ENCODE data around the gene CCDC17. TPM values are rescaled to one million over a fixed set of nuclear protein-coding genes. Genes with fewer than 3 reads are reported as not detected.

Gene CCDC17
- total RNA-seq, 1 donor from 2014 or later = 5.2 TPM

DNA sequence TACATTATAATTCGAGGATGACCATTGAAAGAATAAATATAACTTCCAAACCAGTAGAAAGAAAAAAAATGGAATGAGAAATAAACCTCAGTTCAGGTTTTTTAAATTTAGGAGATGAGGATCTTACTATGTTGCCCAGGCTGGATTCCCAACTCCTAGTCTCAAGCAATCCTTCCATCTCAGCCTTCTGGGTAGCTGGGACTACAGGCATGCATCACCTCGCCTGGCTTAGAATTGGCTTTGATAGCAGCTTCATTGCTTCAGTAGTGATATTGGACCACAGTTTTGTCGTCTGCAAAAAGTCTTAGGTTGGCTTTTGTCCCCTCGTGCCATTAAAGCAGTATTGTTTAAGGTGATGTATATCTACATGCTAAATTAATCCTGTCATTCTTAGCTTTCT, 37.1 kb downstream of the CCDC17 start:
- intact Hi-C loops (cut with DNase I) = no loop called here
- ATAC-seq = no peak
- DNase-seq (ENCODE audit: low spot score) = no peak

DNA sequence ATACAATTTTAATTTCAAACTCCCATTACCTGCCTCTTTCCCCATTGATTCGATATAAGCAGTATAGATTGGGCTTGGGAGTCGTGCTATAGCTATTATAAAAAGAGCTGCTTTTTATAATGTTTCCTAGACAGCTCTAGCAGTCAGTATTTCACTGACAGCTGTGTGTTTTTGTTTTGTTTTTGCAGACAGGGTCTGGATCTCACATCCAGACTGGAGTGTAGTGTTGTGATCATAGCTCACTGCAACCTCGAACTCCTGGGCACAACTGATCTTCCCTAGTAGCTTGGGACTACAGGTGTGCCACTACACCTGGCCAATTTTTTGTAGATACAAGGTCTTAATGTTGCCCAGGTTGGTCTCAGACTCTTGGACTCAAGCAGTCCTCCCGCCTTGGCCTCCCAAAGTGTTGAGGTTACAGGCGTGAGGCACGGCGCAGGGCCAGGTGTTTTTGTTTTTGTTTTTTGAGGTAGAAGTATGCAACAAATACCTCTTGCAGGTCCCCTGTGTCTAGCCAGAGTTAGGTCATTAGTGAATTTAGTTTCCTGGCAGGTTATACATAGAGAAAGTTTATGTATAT, 38.3 kb downstream of the CCDC17 start:
- ATAC-seq = no peak
- no peak for DNase-seq (ENCODE audit: low spot score)
- intact Hi-C loops (cut with DNase I) = no loop called here

DNA sequence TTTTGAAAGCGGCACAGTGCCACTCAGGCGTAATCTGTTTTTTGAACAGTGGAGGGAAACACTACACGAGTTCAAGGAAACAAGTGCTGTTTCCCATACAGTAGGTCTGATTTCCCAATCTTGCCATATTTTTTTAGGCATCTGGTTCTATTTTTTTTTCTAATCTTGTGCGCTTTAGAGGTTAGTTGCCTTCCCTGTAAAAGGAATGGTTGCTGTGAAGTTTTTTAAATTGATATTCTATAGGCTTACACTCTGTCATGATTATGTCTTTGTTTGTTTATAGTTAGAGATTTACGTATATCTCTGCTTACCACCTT, 38.8 kb downstream of the CCDC17 start:
- intact Hi-C loops (cut with DNase I) = no loop called here
- DNase-seq (ENCODE audit: low spot score) (no peak), ATAC-seq (no peak)

DNA sequence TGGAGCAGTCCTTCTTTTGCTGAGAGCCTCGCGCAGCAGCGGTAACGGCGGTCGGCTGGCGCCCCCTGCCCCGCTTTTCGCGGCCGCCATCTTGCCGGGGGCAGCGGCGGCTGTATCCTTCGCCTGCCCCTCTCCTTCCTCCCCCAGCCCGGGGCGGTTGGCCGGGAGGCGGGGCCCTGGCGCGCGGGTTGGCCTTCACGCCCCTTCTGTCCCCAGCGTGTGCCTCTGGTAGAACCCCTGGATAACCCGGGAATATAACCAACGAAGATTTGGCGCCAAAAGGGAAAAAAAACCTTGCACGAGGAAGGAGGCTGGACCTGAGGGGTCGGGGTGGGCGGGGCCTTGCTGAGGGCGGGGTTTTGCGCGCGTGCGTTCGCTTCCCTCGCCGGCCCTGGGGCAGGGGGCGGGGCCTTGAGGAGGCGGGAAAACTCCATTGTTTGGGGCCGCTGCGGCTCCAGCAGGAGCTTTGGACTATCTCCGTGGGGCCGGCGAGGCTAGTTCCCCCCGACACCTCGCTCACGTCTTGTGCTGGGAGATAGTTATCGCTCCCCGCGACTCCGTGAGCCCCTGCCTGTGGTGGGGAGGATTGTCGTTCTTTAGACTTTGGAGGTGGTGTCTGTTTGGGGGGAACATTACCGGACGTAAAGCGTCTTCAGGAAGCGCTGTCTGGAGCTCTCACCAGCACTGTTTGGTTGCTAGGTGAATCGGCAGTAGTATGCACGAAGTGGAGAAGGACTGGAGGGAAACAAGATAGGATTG, 39.3 kb downstream of the CCDC17 start:
- DNase-seq (ENCODE audit: low spot score) = peak; percentile 94
- peak; percentile 79 for ATAC-seq
- intact Hi-C loops (cut with DNase I) = no loop called here

DNA sequence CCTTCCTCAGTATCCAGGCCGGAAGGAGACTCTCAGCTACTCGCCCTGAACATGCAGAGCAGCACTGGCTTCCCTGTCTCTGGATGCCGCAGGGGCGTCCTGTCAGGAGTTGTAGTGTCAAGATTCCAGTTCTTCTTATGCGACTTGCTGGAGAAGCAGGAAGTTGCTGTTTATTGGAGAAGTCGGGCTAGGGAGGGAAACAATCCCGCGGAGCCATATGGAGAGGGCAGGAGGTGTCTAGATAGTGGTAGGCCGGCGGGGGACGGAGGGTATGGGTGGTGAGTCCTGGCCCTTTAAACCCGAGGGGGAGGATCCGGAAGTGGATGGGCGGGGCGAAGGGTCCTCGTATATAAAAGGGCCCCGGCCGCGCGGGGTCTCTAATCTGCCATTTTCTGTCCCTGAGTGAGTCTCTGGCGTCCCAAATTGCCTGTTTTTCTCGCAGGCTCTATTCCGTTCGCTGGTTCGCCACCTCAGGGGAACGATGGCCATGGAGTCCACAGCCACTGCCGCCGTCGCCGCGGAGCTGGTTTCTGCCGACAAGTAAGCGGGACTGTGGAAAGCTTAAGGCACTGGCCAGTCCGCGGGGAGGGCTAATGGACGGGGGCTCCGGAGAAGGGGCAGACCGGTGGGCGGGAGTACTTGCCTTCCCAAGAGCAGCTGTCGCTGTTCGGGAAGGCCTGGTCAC, 40.0 kb downstream of the CCDC17 start, which contains the start of gene NASP:
Gene NASP (plus strand): TSS at position 376 of the 685 bp plus-strand sequence. CDS start 106 bp downstream, at position 482.
- ATAC-seq (peak; percentile 93), DNase-seq (ENCODE audit: low spot score) (peak; percentile 93)
- intact Hi-C loops (cut with DNase I) = no loop called here

DNA sequence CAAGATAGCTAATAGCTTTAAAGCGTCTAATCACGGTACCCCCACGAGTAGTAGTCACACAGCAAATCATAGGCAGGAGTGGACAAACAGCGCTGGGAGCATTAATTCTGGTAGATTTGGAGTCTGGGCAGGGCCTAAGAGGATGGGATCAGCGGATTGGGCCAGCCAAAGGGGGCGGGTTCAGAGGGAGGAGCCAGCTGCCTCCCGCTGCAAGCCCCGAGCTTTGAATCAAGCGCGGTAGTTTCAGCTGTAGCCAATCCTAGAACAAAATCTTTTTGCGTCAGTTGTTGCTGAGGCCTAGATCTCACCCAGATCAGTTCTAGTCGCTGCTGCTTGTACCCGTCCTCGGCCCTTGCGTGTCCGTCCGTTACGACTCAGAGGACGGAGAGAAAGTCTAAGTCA, 40.6 kb downstream of the CCDC17 start:
- DNase-seq (ENCODE audit: low spot score) (peak; percentile 95), ATAC-seq (peak; percentile 97)
- intact Hi-C loops (cut with DNase I) = no loop called here

DNA sequence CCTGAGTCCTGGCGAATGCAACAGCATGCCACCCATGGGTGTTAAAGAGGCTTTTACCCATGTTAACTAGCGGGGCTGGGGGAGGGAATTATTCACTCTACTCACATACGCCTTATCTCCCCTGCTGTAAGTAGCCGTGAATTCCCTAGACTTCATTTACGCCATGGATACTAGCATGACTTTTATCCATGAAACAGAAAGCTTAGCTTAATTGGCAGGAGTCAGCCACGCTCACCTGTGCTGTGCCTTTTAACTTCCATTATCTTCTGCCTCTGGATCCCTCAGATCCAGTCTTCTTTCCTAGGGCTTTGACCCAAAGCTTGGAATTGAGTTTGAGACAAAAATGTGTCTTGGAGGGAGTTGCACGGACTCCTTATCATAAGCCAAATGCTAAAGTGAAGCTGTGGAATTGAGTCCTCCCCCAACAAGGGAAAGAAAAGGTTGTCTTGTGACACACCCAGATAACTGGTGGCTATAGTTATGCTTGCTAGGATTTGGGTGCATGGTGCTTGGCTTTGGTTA, 49.7 kb downstream of the CCDC17 start:
- intact Hi-C loops (cut with DNase I) = no loop called here
- DNase-seq (ENCODE audit: low spot score) (peak; percentile 25), ATAC-seq (no peak)

DNA sequence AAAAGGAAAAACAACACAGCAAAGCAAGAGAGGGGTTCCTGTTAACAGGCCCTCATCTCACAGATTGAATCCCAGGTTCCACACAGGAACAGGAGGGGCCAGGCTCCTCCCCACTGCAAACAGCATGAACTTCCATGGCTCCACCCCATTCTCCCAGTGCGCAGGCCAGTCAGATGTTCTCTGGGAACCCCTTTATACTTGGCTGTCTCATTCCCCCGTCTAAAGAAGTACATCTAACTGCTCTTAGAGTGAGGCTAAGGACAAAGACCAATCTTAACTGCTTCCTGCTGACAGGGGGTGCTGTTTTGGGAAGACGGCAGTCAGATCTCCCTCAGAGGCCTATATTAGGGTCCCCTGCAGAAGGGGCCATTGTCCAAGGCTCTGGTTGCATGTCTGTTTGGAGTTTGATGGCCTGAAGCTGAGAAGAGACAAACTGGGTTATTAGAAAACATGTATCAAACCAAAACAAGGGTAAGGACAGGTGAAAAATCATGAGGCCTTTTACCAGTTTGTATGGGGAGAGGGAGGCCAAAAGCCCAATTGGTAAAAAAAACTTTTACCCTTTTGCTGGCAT, 50.5 kb downstream of the CCDC17 start:
- ATAC-seq (no peak), DNase-seq (ENCODE audit: low spot score) (peak; percentile 19)
- intact Hi-C loops (cut with DNase I) = no loop called here

DNA sequence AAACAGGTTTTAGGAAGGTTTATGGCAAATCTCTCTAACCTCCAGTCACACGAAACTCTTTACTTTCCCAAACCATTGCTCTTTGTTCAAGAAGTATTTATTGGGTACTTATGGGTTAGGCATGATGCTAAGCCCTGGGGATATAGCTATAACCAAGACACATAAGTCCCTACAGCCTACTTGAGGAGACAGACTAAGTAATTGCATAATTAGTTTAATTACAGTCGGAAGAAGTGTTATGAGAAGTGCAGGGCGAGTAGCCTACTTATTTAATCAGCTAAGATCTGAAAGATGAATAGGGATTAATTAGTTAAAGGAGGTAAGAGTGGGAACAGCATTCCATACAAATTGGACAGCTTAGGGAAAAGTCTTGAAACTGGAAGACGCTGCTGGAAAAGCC, 53.2 kb downstream of the CCDC17 start:
- intact Hi-C loops (cut with DNase I) = no loop called here
- DNase-seq (ENCODE audit: low spot score) = no peak
- ATAC-seq = no peak

Other genes starting within 250 kb of the CCDC17 start
- 14.3 TPM for gene TESK2, start 132.9 kb downstream of the CCDC17 start, total RNA-seq
- 1.1 TPM for gene CCDC163, start 124.0 kb downstream of the CCDC17 start, total RNA-seq
- 4.5 TPM for gene MMACHC, start 123.8 kb downstream of the CCDC17 start, total RNA-seq
- 330 TPM for gene PRDX1, start 102.2 kb downstream of the CCDC17 start, total RNA-seq
- 96.3 TPM for gene AKR1A1, start 73.2 kb downstream of the CCDC17 start, total RNA-seq
- 66.8 TPM for gene NASP, start 40.0 kb downstream of the CCDC17 start, total RNA-seq
- 102 TPM for gene GPBP1L1, start 62.5 kb upstream of the CCDC17 start, total RNA-seq
- gene TMEM69, start 64.1 kb upstream of the CCDC17 start, total RNA-seq = 14.0 TPM
- 25.0 TPM for gene IPP, start 126.6 kb upstream of the CCDC17 start, total RNA-seq
- 55.0 TPM for gene MAST2, start 179.6 kb upstream of the CCDC17 start, total RNA-seq

Measured in sciatic nerve (tissue), 2 donors.